Stimulated activated CD4-positive, alpha-beta T cell treated with anti-CD3 and anti-CD28 coated beads, Interleukin-15, amount 100 ng/mL, for 1 hour (primary cell): Measurements from ENCODE around the gene GTF2H1.

ENCODE experiments used
- DNase-seq, 2 donors: peaks; one replicate each; pipeline ENCODE4 v3.0.0-alpha.2; 2020; ENCODE audit warnings: low read depth in 1 of 2, low spot score in 1 of 2

GTF2H1 gene

GRCh38 chr11:18321969-18322711 lies at the start of gene GTF2H1, which contains the start of gene HPS5:
Gene GTF2H1 (plus strand): TSS chr11:18322567. CDS start chr11:18333075, 10,508 bp downstream.
Gene HPS5 (minus strand): TSS chr11:18322140. CDS start chr11:18317858, 4,282 bp downstream.
- peak; percentile 83 to 90 for DNase-seq

- no peak for DNase-seq
Measured at GRCh38 chr11:18277565-18278271, 44.6 kb upstream of the GTF2H1 start.

- DNase-seq, result no peak
Measured at GRCh38 chr11:18280438-18281045, 41.8 kb upstream of the GTF2H1 start.

GRCh38 chr11:18282626-18283025 lies 39.7 kb upstream of the GTF2H1 start:
- no peak for DNase-seq

GRCh38 chr11:18285841-18286240 lies 36.5 kb upstream of the GTF2H1 start:
- DNase-seq, result no peak

- DNase-seq, result no peak
Measured at GRCh38 chr11:18288911-18289310, 33.5 kb upstream of the GTF2H1 start.

- no peak for DNase-seq
Measured at GRCh38 chr11:18294862-18295261, 27.5 kb upstream of the GTF2H1 start.

- no peak for DNase-seq
Measured at GRCh38 chr11:18295316-18295715, 27.1 kb upstream of the GTF2H1 start.

- no peak for DNase-seq
Measured at GRCh38 chr11:18299721-18300120, 22.6 kb upstream of the GTF2H1 start.

GRCh38 chr11:18304745-18305144 lies 17.6 kb upstream of the GTF2H1 start:
- no peak for DNase-seq

- DNase-seq, result no peak
Measured at GRCh38 chr11:18307461-18308139, 14.8 kb upstream of the GTF2H1 start.

GRCh38 chr11:18308242-18308641 lies 14.1 kb upstream of the GTF2H1 start:
- DNase-seq, result no peak

- DNase-seq, result no peak
Measured at GRCh38 chr11:18309691-18310090, 12.7 kb upstream of the GTF2H1 start.

GRCh38 chr11:18310800-18311340 lies 11.5 kb upstream of the GTF2H1 start:
- DNase-seq, result no peak

- DNase-seq, result no peak
Measured at GRCh38 chr11:18312012-18312411, 10.4 kb upstream of the GTF2H1 start.

GRCh38 chr11:18312663-18313420 lies 9.5 kb upstream of the GTF2H1 start:
- no peak for DNase-seq

- DNase-seq, result no peak
Measured at GRCh38 chr11:18313965-18314763, 8.2 kb upstream of the GTF2H1 start.

- DNase-seq, result no peak
Measured at GRCh38 chr11:18314784-18315523, 7.4 kb upstream of the GTF2H1 start.

- no peak for DNase-seq
Measured at GRCh38 chr11:18315893-18316292, 6.5 kb upstream of the GTF2H1 start.
